Right lobe of liver (tissue), 6 donors: ENCODE results near the gene TNFAIP8L3. TPM values are rescaled to one million over a fixed set of nuclear protein-coding genes. Genes with fewer than 3 reads are reported as not detected.

Source experiments
- ATAC-seq, 4 donors: fragments of 200-7000 bp; cut with Tn5 transposase; one replicate each; pipeline ENCODE4 v1.9.1; 2020; ENCODE audit warnings: mild to moderate bottlenecking in 4 of 4, moderate library complexity in 4 of 4
- DNase-seq, 3 donors: peaks; one replicate each; pipeline ENCODE4 v3.0.0-alpha.2; 2020
- H3K27ac ChIP-seq, 3 donors: fragments of 200-600 bp; one replicate each; pipeline ENCODE4 v1.8.0; 2022
- H3K27me3 ChIP-seq, 2 donors: fragments of 200-600 bp; one replicate each; pipeline ENCODE4 v1.8.0; 2022
- H3K36me3 ChIP-seq, 4 donors: fragments of 200-600 bp; sonication (generic) in 1 of 4; one replicate each; pipeline versions ENCODE4 v1.5.1 to v1.8.0; 2017 to 2022; ENCODE audit warnings: control low read depth in 1 of 4
- H3K4me1 ChIP-seq, 4 donors: fragments of 200-600 bp; sonication (generic) in 1 of 4; one replicate each; pipeline versions ENCODE4 v1.5.1 to v1.8.0; 2017 to 2022; ENCODE audit warnings: control low read depth in 1 of 4
- H3K4me3 ChIP-seq, 3 donors: fragments of 200-600 bp; one replicate each; pipeline ENCODE4 v1.8.0; 2022
- H3K9me3 ChIP-seq, 4 donors: fragments of 200-600 bp; sonication (generic) in 1 of 4; one replicate each; pipeline versions ENCODE4 v1.5.1 to v1.8.0; 2017 to 2022; ENCODE audit warnings: control low read depth in 1 of 4
- CTCF ChIP-seq, 4 donors: fragments of 200-600 bp in 3 of 4; fragments of 450-650 bp in 1 of 4; IDR thresholded peaks; one replicate each; pipeline versions ENCODE4 v1.5.1 to v1.8.0; 2016 to 2022; ENCODE audit warnings: antibody characterized with exemption in 4 of 4, mild to moderate bottlenecking in 2 of 4
- POLR2A ChIP-seq: fragments of 450-650 bp; IDR thresholded peaks from one replicate; pipeline ENCODE4 v1.6.1; 2017; ENCODE audit warnings: antibody characterized with exemption, mild to moderate bottlenecking
- WGBS: methylation state at CpG from one replicate; pipeline ENCODE4 v1.1.6; 2018; ENCODE audit warnings: low coverage, low lambda C conversion rate; ENCODE audit not compliant: insufficient coverage; ENCODE audit errors: missing lambda C conversion rate; 5-methylcytosine and 5-hydroxymethylcytosine counted together
- intact Hi-C, 2 donors: fragments of 100-400 bp; cut with DNase I; formaldehyde crosslinking; loops; one replicate each; pipeline versions ENCODE4 v1.11.2 to v1.14.1; 2022
- total RNA-seq, 6 experiments: library from RNA; depleted of rRNA in 2 of 6; stranded (reverse); fragments of >200 nt in 2 of 6; fragmentation: NEBNext Ultra II Directional in 3 of 6; extraction: Animal tissue kit (Norgen Biotek cat#: 25700) in 3 of 6; gene quantifications; one replicate each; pipeline versions ENCODE4 v1.1.0 to v1.2.4, GENCODE V29; 2016 to 2023
- donor health status: DM: no; HTN: yes; CAD: no.
- donor health status: DM: no; HTN: no; CAD: no.
- donor health status: DM: no; HTN: no; CAD: no.
- donor health status: DM: no; HTN: yes; CAD: no.
- donor health status: DM: no; HTN: yes; CAD: no.

TNFAIP8L3 gene
- total RNA-seq, 6 experiments from 2014 or later = 0.49 to 2.0 (median 0.95) TPM

GRCh38 chr15:51065781-51066180 is 28.9 kb downstream of the TNFAIP8L3 start:
- no peaks in the 10 kb centered on the region for H3K27me3 ChIP-seq
- intact Hi-C loops = no loop called here
- TF ChIP-seq CTCF (IDR thresholded peaks at IDR 0.05) = no peak
- no peak for TF ChIP-seq POLR2A
- H3K4me3 ChIP-seq = no peak overlapping the region
- no peaks in the 10 kb centered on the region for H3K9me3 ChIP-seq
- no CpG with 5 or more reads among the region's 1 CpG for WGBS
- no peaks in the 10 kb centered on the region for H3K4me1 ChIP-seq
- no peak overlapping the region for H3K27ac ChIP-seq
- ATAC-seq (no peak), DNase-seq (no peak)
- no peaks in the 10 kb centered on the region for H3K36me3 ChIP-seq

DNA sequence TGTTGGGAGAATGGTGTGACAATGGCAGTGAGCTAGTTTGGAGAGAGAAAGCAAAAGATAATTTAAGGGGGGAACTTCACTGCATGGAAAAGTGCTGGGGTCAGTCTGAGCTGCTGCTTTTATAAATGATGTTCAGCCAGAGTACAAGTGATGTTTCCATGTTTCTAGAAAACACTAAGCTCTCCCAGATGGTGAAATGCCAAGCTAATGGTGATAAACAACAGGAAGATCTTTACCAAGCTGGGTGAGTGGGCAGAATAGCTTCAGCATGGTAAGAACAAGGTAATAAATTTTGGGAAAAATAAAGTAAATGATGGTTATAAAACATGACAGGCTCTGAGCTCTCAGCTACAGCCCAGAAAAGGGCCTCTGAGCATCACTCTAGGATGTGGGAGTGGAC is 29.4 kb downstream of the TNFAIP8L3 start:
- no peak for TF ChIP-seq POLR2A
- TF ChIP-seq CTCF (IDR thresholded peaks at IDR 0.05) = no peak
- no peak for DNase-seq
- no peak overlapping the region for H3K4me3 ChIP-seq
- intact Hi-C loops = no loop called here
- no peak for ATAC-seq
- H3K27me3 ChIP-seq = no peaks in the 10 kb centered on the region
- no peaks in the 10 kb centered on the region for H3K4me1 ChIP-seq
- no peaks in the 10 kb centered on the region for H3K9me3 ChIP-seq
- H3K36me3 ChIP-seq = no peaks in the 10 kb centered on the region
- H3K27ac ChIP-seq = no peak overlapping the region

DNA sequence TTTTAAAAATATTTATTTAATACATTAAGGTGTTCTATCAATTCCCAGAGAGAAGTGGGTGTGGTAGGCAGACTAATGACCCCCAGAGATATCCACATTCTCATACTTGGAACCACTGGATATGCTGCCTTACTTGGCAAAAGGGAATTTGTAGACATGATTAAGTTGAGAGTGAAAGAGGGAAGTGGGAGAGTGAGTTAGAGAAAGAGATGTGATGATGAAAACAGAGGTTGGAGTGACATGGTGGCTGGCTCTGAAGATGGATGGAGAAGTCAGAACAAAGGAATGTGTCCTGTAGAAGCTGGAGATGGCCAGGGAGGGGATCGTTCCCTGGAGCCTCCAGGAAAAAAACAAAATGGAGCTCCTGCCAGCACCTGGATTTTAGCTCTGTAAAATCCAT is 32.0 kb downstream of the TNFAIP8L3 start:
- WGBS = 56% methylated on average over 1 of the region's 1 CpG
- DNase-seq = no peak

GRCh38 chr15:51060030-51060673 is 34.6 kb downstream of the TNFAIP8L3 start:
- ATAC-seq (no peak), DNase-seq (no peak)
- Histone ChIP-seq H3K27ac (no peak overlapping the region), H3K36me3 (no peaks in the 10 kb centered on the region), H3K4me1 (no peaks in the 10 kb centered on the region), H3K9me3 (no peaks in the 10 kb centered on the region), H3K4me3 (no peak overlapping the region), H3K27me3 (no peaks in the 10 kb centered on the region)
- no peak for TF ChIP-seq POLR2A
- no peak for TF ChIP-seq CTCF (IDR thresholded peaks at IDR 0.05)
- intact Hi-C loops = no loop called here
- 47% methylated on average over 1 of the region's 3 CpGs for WGBS

More for the DNA sequence above, 32.0 kb downstream of the TNFAIP8L3 start:
- no peak overlapping the region for H3K4me3 ChIP-seq
- no peak overlapping the region for H3K27ac ChIP-seq
- no peaks in the 10 kb centered on the region for H3K36me3 ChIP-seq
- ATAC-seq = no peak
- H3K27me3 ChIP-seq = no peaks in the 10 kb centered on the region
- H3K9me3 ChIP-seq = no peaks in the 10 kb centered on the region
- TF ChIP-seq POLR2A (no peak), CTCF (IDR thresholded peaks at IDR 0.05) (no peak)
- intact Hi-C loops = no loop called here
- H3K4me1 ChIP-seq = no peaks in the 10 kb centered on the region

GRCh38 chr15:51054535-51054934 is 40.2 kb downstream of the TNFAIP8L3 start:
- ATAC-seq = no peak
- no peaks in the 10 kb centered on the region for H3K4me1 ChIP-seq
- TF ChIP-seq CTCF (IDR thresholded peaks at IDR 0.05) (no peak), POLR2A (no peak)
- H3K27me3 ChIP-seq = no peaks in the 10 kb centered on the region
- no peaks in the 10 kb centered on the region for H3K9me3 ChIP-seq
- H3K36me3 ChIP-seq = no peaks in the 10 kb centered on the region
- intact Hi-C loops = no loop called here
- no peak for DNase-seq
- no CpG with 5 or more reads among the region's 1 CpG for WGBS
- no peak overlapping the region for H3K27ac ChIP-seq
- no peak overlapping the region for H3K4me3 ChIP-seq
